Measurements from ENCODE around the gene GDI1. TPM values are rescaled to one million over a fixed set of nuclear protein-coding genes. Genes with fewer than 3 reads are reported as not detected.

Gene GDI1
- total RNA-seq, 6 experiments from 2014 or later = 144 to 154 (median 147) TPM

DNA sequence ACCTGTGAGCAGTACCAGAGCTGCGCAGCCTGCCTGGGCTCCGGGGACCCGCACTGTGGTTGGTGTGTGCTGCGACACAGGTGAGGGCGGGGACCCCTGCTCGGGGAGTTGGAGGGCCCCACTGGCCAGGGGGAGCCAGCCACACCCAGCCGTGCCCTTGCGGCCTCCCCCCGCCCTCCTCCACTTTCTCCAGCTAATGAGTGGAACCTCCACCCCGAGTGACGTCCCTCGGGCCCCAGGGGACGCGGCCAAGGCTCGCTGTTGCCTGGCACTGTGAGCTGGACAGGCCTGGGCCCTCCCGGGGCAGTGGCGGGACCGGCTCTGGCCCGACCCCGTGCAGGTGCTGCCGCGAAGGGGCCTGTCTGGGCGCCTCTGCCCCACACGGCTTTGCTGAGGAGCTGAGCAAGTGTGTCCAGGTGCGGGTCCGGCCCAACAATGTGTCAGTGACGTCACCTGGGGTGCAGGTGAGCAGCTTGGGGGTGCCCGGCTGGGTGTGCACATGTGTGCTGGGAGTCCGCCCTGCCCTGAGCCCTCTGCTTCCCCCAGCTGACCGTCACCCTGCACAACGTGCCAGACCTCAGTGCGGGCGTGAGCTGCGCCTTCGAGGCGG is 26.8 kb downstream of the GDI1 start:
- Mint-ChIP-seq H3K27ac (no peak overlapping the region), H3K9me3 (no peaks in the 10 kb centered on the region)
- TF ChIP-seq, protein P1, sequence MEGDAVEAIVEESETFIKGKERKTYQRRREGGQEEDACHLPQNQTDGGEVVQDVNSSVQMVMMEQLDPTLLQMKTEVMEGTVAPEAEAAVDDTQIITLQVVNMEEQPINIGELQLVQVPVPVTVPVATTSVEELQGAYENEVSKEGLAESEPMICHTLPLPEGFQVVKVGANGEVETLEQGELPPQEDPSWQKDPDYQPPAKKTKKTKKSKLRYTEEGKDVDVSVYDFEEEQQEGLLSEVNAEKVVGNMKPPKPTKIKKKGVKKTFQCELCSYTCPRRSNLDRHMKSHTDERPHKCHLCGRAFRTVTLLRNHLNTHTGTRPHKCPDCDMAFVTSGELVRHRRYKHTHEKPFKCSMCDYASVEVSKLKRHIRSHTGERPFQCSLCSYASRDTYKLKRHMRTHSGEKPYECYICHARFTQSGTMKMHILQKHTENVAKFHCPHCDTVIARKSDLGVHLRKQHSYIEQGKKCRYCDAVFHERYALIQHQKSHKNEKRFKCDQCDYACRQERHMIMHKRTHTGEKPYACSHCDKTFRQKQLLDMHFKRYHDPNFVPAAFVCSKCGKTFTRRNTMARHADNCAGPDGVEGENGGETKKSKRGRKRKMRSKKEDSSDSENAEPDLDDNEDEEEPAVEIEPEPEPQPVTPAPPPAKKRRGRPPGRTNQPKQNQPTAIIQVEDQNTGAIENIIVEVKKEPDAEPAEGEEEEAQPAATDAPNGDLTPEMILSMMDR (IDR thresholded peaks at IDR 0.05) = no peak

DNA sequence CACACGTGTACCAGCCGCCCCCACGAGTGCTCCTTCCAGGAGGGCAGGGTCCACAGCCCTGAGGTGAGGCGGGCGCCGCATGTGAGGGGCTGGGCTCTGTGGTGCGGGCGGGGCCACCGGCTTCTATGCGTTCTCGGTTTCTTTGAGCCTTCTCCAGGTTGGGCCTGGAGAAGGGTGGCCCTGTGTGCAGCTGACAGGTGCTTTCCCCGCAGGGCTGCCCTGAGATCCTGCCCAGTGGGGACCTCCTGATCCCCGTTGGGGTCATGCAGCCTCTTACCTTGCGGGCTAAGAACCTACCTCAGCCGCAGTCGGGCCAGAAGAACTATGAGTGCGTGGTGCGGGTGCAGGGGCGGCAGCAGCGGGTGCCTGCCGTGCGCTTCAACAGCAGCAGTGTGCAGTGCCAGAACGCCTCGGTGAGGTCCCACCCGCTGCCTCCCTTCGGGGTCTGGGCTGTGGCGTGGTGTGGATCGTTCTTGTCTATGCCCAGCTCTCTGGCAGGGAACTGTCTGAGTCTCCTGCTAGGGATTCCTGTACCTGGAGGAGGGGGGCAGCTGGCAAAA is 27.9 kb downstream of the GDI1 start:
- H3K27me3 Mint-ChIP-seq (ENCODE audit: insufficient read depth) = no peaks in the 10 kb centered on the region
- no peak overlapping the region for H3K27ac Mint-ChIP-seq
- no peaks in the 10 kb centered on the region for H3K4me1 Mint-ChIP-seq (ENCODE audit: low read depth)
- H3K9me3 Mint-ChIP-seq = no peaks in the 10 kb centered on the region
- DNase-seq = no peak
- no peaks in the 10 kb centered on the region for H3K36me3 Mint-ChIP-seq (ENCODE audit: low read depth)
- TF ChIP-seq, protein P1 (IDR thresholded peaks at IDR 0.05) = no peak
- H3K4me3 Mint-ChIP-seq = no peak overlapping the region

More for the DNA sequence above, 26.8 kb downstream of the GDI1 start:
- DNase-seq = no peak
- no peaks in the 10 kb centered on the region for H3K36me3 Mint-ChIP-seq (ENCODE audit: low read depth)
- H3K4me3 Mint-ChIP-seq = no peak overlapping the region
- H3K27me3 Mint-ChIP-seq (ENCODE audit: insufficient read depth) = peaks cover 2% of the 10 kb centered on the region; the same call in 1 of the 2 replicates
- no peaks in the 10 kb centered on the region for H3K4me1 Mint-ChIP-seq (ENCODE audit: low read depth)

DNA sequence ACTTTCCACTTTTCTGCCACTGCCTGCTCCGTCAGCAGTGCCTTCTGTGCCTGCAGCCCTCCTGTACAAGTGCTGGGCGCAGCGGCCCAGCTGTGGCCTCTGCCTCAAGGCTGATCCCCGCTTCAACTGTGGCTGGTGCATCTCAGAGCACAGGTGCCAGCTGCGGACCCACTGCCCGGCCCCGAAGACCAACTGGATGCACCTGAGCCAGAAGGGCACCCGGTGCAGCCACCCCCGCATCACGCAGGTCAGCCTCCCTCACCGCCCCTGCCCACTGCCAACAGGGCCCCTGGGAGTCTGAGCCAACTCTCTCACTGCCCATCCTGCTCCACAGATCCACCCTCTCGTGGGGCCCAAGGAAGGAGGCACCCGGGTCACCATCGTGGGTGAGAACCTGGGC is 28.6 kb downstream of the GDI1 start:
- DNase-seq = no peak
- Mint-ChIP-seq H3K27ac (no peak overlapping the region), H3K36me3 (ENCODE audit: low read depth) (no peaks in the 10 kb centered on the region), H3K27me3 (ENCODE audit: insufficient read depth) (no peaks in the 10 kb centered on the region), H3K4me1 (ENCODE audit: low read depth) (no peaks in the 10 kb centered on the region), H3K4me3 (no peak overlapping the region), H3K9me3 (no peaks in the 10 kb centered on the region)
- TF ChIP-seq, protein P1 (IDR thresholded peaks at IDR 0.05) = no peak

DNA sequence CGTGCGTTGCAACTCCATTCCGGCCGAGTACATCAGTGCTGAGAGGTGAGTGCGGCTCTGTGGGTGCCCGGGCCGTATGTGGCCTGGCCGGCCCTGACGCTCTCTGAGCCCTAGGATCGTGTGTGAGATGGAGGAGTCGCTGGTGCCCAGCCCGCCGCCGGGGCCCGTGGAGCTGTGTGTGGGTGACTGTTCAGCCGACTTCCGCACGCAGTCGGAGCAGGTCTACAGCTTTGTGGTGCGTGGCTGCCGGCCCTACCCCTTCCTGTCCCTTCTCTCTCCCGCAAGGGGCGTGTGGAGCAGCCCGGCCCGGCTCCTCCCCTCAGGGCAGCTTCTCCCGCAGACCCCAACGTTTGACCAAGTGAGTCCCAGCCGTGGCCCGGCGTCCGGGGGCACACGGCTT is 29.1 kb downstream of the GDI1 start:
- Mint-ChIP-seq H3K4me3 (no peak overlapping the region), H3K36me3 (ENCODE audit: low read depth) (no peaks in the 10 kb centered on the region), H3K9me3 (no peaks in the 10 kb centered on the region), H3K27me3 (ENCODE audit: insufficient read depth) (no peaks in the 10 kb centered on the region), H3K4me1 (ENCODE audit: low read depth) (no peaks in the 10 kb centered on the region), H3K27ac (no peak overlapping the region)
- DNase-seq = no peak
- TF ChIP-seq, protein P1 (IDR thresholded peaks at IDR 0.05) = no peak

DNA sequence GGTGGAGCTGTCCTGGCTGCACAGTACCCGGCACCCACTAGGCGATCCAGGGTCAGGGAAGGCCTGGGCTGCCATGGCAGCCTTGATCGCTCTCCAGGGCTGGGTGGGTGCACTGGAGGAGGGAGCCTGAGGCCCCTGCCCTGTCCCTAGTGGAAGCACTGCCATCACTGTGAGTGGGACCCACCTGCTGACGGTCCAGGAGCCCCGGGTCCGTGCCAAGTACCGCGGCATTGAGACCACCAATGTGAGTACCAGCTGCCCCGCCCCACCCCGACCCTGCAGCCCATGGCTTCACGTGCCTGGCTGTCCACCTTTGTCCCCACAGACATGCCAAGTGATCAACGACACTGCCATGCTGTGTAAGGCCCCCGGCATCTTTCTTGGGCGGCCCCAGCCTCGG is 30.0 kb downstream of the GDI1 start:
- Mint-ChIP-seq H3K27ac (no peak overlapping the region), H3K27me3 (ENCODE audit: insufficient read depth) (no peaks in the 10 kb centered on the region), H3K4me3 (no peak overlapping the region), H3K36me3 (ENCODE audit: low read depth) (no peaks in the 10 kb centered on the region), H3K9me3 (no peaks in the 10 kb centered on the region), H3K4me1 (ENCODE audit: low read depth) (no peaks in the 10 kb centered on the region)
- TF ChIP-seq, protein P1 (IDR thresholded peaks at IDR 0.05) = no peak
- no peak for DNase-seq

Data from HFFc6 (cell line).